CD1c-positive myeloid dendritic cell (primary cell): Measurements from ENCODE around the gene SPO11.

Experiments used
- DNase-seq: peaks from one replicate; pipeline ENCODE4 v3.0.0-alpha.2; 2016; ENCODE audit errors: extremely low spot score

Gene SPO11, protein sequence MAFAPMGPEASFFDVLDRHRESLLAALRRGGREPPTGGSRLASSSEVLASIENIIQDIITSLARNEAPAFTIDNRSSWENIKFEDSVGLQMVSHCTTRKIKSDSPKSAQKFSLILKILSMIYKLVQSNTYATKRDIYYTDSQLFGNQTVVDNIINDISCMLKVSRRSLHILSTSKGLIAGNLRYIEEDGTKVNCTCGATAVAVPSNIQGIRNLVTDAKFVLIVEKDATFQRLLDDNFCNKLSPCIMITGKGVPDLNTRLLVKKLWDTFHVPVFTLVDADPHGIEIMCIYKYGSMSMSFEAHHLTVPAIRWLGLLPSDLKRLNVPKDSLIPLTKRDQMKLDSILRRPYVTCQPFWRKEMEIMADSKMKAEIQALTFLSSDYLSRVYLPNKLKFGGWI

DNA sequence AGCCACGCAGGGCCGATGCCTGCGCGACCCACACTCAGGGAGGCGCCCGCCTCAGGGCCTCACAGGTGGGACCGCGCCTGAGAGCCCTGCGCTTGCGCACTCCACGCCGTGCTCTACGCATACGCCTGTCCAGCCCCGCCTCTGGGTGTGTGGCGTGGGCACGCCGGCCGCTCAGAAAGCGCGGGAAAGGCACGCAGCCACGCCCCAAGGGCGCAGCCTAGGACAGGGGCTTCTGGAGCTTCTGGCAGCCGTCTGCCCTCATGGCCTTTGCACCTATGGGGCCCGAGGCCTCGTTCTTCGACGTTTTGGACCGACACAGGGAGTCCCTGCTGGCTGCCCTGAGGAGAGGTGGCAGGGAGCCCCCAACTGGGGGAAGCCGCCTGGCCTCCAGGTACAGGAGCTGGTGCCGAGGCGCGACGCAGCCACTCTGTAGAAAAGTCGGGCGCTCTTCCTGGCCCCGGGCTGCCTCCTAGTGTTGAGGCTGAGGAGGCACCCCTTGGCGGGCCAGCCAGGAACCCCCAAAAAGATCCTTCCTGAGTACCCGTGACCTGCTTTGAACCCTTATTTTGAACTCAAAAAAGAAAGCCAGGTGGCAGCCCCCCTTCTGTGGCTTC is at the start of gene SPO11:
Gene SPO11 (plus strand): TSS at position 196 of the 614 bp plus-strand sequence. CDS start 65 bp downstream, at position 261.
- DNase-seq: no peak

DNA sequence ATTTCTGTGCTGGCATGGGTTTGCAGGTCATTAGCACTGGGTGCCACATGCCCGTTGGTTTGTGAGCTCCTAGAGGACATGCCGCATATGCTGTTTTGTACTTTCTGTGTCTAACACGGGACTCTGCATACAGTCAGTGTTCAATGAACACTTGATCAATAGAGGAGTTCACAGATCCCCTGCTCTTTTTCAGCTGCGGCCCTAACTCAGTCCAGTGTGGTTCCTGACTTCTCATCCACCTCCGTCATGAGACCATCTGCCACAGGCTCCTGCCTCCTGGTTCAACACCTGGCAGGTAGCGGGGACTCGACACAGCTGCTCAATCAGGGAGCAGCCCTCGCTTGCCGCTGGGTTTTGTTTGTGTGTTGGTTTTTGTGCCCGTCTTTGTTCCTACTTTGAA is 49.4 kb upstream of the SPO11 start:
- DNase-seq: no peak

DNA sequence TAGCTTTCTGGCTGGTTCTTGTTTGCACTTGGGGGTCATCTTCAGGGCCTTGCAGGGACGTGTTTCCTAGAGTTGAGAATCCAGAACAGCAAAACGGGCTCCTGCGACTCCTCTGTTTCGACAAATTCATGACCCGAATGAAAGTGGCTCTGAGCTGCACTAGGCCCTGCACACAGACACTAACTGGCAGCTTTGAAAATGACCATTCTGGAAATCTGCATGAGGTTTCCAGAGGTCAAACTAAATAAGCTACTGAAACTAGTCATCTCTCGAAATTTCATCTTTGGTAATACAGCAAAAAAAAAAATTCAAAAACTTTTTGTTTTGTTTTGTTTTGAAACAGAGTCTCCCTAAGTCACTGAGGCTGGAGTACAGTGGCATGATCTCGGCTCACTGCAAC is 47.7 kb upstream of the SPO11 start:
- DNase-seq: no peak

DNA sequence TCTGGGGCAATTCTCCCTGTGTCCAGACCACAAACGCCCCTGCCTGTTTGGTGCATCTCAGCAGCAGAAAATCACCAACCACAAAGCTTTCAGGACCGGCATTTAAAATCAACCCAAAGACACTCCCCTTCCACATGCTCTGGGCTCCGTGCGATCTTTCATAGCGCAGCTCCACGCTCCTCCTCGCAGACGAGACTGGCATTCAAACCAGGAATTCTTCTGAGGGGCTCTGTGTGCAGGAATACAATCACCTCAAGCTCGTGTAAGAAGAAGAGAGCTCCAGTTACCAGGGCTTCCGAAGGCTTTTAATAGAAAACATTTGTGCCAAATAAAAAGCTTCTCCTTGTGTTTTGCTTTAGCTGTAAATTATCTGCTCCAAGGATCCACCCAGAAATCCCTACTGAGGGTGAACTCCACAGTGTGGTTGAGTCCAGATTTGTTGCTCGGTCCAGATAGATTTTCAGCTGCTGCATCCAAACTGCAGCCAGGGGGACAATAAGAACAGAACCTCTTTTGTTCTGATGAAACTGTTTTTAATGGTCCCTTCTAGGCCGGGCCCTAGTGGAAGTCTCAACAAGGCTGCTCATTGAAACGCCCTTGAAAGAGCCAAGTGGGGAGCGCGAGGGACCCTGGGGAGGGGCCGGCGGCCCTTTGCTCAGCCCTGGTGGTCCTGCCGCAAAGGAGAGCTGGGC is 46.8 kb upstream of the SPO11 start:
- DNase-seq: no peak

DNA sequence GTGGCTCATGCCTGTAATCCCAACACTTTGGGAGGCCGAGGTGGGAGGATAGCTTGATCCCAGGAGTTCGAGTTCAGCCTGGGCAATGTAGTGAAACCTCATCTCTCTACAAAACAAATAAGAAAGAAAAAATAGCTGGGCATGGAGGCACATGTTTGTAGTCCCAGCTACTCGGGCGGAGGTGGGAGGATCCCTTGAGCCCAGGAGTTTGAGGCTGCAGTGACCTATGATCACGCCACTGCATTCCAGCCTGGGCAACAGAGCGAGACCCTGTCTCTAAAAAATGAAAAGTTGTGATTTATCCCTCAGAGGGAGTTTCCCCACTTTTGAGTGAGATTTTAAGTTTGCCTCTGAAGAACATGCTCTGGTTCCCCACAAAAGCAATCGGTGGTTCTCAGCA is 45.7 kb upstream of the SPO11 start:
- DNase-seq: no peak

DNA sequence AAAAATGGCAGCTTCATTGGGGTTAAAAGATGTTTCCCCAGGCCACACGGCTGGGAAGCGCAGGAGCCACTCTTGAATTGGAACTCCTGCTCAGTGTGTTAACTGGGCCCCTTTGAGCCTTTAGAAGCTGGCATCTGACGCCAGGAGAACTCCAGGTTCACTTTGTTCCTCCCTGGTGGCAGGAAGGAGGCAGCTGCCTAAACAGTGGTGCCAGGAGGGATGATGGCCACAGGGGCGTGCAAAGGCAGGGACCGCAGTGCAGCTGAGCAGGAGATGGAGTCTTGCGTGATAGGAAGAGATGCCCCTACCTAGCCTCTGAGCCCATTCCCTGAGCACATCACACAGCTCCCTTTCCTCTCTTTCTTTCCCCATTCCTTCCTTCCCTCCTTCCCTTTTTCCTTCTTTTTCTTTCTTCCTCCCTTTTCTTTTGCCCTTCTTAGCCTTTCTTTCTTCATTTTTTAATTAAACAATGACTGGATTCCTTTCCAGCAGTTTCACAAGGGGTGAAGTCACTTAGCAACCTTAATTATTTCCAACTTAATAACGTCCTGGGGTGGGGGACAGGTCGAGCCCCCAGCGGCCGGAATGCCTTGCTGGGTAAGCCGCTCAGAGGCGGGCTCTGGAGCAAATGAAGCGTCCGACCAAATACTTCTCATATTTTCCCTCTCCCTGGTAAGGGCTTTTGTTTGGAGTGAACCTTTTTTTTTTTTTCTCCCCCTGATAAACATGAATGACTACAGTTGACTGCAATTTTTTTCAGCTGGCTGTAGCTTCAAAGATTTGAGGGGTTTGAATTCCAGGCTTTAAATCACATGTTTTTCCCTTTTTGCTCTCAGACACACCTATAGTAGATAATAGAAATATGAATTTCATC is 42.4 kb upstream of the SPO11 start:
- no peak for DNase-seq

DNA sequence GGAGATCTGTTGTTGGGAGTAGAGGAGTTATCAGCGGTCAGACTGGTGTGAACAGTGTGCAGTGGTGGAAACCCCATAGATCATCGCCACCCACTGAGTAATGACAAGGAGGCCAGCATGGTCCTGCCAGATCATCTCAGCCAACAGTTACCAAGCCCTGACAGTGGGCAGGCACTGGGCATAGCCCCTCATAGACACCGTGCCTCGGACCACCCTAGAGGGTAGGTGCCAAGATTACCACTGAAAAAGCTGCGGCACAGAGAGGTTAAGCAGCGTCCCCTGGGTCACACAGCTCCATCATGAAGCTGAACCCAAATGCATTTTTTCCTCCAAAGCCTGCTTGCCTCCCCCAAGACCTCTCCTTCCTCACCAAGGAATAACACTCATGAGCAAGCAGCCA is 41.7 kb upstream of the SPO11 start:
- no peak for DNase-seq

DNA sequence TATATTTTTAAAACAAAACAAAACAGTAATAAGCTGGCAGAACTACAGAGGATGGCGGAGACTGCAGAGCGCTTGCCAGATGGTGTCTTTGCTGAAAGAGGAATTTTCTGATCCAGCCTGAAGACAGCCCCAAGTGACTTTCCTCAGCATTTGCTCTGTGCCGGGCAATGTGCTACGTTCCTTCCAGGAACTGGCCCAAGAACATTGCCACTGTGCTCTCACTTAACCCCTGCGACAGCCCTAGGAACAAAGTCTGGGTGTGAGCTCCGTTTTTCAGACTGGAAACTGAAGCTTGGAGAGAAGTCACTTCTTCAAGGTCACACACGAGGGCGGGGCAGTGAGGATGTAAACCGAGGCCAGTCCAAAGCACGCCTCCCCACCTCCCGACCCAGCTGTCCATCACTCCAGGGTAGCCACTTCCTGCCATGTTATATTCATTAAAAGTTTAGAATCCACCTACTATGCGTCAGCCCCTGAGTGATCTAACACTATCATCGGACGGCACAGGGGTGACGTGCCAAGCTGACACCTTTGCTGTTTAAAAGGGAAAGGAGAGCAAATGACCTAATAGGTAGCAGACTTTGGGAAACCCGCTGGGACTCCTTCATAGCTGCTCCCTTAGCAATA is 40.8 kb upstream of the SPO11 start:
- DNase-seq: no peak

DNA sequence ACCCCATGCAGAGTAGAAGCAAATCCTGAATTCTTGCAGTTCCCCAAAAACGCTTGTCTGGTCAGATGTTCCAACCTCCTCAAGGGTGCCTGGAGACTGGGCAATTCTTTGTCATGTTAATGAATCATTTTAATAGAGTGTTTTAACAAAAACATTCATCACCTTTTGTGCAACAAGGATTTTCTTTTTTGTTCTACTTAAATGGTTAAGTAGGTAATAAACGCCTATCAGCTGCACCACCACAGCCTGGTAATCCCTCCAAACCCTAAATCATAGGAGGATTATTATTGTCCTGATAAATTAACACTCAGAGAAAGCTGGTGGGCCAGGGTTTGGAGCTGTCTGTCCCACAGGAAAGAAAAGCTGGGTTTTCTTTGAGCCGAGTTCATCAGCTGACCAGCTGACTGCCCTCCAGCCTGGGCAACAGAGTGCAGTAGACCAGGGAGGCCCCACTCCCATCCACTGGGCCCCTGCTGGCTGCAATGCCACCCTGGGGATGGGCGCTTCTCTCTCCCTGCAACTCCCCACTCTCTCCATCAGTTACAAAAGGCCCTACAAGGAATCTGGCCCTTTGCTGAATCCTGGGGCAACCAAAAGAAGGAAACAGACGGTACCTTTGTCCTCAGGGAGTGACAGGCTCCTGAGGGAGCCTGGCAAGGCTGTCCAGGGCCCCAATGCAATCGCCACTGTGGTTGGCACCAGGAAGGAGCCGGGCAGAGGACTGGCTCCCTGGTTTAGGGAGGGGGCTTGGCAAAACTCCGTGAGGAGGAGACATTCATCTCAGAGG is 40.0 kb upstream of the SPO11 start:
- no peak for DNase-seq

DNA sequence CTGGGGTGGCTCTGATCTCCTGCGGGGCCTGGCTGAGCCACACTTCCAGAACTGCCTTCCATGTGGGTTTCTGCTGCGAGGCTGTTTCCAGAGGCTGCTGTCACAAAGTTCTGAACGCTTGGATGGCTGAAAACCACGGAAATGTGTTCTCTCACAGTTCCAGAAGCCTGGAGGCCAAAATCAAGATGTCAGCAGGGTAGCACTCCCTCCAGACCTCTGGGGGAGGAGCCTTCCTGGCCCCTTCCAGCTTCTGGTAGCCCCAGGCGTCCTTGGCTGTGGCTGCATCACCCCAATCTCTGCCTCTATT is 39.5 kb upstream of the SPO11 start:
- no peak for DNase-seq

DNA sequence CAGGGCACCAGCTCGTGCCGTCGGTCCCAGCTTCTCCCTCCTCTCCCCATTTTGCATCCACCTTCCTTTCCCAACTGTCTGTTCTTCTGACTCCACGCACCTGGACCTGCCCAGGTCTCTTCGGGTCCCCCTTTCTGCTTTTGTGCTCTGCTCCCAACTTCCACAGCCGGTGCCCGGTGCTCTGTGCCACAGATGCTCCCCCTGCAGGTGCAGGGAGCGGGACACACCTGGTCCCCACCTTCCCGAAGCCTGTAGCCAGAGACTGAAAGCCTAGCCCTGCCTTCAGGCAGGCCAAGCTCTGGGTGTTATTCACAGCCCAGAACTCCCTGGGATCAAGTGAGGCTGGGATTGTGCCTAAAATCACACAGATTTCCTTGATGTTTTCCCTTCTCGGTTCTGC is 38.6 kb upstream of the SPO11 start:
- no peak for DNase-seq

DNA sequence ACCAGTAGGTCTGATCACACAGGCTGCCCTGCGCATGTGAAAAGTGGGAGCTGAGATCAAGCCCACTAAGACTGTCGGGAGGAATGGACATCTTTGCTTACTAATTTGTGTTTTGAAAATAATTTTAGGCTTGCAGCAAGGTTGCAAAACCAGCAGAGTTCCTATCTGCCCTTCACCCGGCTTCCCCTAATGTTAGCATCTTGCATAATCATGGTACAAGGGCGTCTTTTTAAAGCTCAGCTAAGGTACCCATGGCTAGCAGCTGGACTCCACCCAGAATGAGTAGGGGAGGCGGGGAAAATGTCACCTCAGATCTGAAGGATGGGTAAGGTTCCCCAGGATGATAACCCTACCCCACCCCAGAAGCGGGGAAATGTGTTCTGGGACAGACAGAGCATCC is 37.9 kb upstream of the SPO11 start:
- DNase-seq: no peak

DNA sequence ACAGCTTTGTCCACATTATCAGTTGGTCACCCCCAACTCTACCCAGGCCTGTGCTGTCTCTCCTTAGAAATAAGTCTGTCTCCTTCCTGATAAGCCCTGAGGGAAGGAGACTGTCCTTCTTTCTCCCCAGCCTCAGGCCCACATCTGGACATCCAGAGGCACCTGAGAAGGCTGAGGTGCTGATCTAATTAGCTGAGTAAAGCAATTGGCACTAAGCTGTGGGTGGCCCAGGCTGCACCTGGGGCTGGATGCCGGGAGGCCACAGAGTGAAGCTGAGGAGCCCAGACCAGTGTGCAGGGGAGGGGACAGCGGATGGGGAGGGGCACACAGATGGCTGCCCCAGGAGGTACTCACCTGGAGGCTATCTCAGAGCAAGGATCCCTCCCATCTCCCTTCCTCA is 37.0 kb upstream of the SPO11 start:
- no peak for DNase-seq

DNA sequence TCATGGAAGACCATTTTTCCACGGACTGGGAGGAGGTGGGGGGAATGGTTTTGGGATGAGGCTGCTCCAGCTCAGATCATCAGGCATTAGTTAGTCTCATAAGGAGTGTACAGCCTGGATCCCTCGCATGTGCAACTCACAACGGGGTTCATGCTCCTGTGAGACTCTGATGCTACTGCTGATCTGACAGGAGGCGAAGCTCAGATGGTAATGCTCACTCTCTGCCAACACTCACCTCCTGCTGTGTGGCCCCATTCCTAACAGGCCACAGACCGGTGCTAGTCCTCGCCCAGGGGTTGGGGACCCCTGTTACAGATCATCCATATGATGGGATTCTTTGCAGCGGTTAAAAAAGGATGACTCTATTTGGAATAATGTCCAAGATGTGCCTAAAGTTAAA is 35.6 kb upstream of the SPO11 start:
- DNase-seq: no peak

DNA sequence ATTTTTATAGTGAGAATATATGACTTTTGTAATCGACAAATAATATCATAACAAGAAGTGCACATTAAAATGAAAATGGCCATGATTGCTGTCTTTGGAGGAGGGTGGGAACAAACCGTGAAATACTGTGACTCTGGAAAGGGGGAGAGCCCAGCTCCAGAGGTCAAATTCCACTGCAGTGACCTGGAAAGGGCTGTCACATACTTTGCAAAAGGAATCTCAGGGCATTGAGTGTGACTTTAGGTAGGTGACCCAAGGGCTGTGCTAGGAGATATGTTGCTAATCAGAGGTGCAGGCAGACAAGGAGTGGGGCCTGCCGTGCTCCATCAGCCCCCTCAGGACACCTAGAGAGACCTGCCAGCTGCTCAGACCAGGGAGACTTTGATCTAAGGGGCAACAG is 35.1 kb upstream of the SPO11 start:
- no peak for DNase-seq

DNA sequence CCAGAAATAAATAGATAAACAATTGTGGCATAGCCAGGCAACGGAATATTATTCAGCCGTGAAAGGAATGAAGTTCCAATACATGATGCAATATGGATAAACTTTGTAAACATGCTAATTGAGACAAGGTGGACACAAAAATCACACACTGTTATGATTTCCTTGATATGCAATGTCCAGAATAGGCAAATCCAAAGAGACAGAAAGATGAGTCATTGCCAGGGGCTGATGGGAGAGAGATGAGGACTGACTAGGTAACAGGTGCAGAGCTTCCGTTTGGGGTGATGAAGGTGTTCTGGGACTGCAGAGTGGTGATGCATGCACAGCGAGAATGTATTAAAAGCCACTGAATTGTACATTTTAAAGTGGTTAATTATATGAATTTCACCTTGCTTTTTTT is 31.1 kb upstream of the SPO11 start:
- no peak for DNase-seq

DNA sequence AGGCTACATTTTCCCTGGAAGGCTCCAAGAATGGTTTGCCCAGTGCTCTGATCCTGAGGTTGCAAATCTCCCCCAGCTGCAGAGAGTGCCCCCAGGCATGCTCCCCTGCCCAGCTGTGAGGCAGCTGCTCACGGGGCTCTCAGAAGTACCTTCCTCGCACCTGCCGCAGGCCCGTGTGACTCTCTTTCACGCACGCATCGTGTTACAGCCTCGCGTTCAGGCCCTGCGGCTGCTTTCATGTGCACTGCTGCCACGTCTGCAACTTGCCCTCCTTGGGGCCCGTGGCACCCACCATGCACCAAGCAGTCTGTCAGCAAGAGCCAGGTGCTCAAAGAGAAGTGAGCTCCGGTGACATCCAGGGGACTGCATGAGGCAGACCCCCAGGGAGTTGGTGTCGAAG is 28.6 kb upstream of the SPO11 start:
- no peak for DNase-seq

DNA sequence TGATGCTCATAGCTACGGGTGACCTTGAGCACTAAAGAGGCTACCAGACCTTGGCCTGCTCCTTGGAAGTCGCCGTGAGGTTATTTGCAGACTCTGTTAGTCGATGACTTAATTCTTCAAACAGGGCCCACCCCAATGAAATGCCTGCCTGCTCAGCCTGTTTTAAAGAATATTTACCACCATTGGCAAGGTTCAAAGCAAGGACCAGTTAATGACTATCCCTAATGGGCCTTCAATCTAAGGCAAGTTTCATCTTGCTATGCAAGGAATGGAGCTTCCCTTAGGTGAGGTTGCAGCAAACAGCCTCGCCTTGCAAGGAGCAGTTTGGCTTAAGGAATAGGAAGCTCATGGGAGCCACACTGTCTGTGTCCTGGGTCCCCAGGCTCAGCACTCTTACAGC is 22.9 kb upstream of the SPO11 start:
- no peak for DNase-seq

DNA sequence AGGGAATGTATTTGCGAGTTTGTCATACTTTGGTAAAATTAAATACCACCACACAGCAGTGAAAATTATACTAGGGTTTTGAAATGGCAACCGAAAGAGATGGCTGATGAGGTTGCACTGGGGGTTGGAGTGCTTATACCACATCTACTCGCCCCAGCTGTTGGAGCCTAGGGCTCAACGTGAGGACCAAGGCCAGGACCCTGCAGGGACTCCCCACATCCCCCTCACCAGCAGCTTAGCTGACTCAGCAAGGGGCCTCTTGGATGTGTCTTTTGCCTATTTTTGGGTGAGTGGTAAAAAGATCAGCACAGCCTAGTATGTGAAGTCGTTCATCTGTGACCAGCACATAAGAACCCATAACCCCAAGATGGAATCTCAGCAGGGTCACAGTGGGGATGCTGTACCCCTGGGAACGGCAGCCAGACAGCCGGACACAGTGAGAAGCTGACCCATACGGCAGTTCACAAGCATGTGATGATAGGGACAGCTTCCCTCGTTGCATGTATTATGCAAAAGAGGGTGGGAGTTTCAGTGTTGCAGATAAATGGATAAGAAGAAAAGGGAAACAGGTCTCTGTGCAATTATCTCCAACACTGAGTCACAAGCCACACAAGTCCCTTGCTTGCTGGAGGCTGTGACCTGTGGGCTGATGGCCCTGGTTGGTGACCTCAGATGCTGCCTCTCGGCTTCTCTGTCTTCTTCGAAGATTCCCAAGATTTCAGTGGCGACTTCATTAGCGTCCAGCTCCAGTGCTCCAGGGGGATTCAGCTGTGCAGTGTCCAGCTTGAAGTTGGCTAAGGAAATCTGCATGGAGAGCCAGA is 20.9 kb upstream of the SPO11 start:
- no peak for DNase-seq

DNA sequence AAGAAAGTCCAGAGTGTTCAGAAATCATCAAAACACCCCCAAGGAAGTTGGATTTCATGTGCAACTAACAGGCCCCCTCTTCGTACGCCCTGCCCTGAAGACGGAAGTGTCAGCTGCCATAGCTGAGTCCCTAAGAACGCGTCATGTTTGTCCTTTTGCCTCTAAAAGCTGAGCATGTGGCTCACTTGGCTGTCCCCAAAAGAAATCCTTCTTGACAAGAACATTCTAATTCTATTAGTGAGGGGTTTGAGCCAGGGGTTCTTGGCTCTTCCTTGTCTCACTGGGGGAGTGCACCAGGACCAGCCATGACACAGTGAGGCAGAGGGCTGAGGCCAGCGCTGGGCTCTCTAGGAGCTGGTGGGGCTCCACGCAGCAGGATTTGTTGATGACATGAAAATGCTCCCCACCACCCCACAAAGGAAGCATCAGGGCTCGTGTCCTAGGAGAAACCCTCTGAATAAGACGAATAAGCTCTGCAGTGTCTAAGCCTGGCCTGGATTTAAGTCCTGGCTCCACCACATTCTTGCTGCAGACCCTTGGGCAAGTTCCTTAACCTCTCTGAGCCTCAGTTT is 20.0 kb upstream of the SPO11 start:
- no peak for DNase-seq
